Effector memory CD8-positive, alpha-beta T cell (primary cell): ENCODE measurements around the gene UGT1A4.
A peak's percentile ranks its signal among the peaks of the same experiment; 100 is the strongest.

Source experiments
- ATAC-seq: fragments of 150-1000 bp; cut with Tn5 transposase; replicated peaks from 2 replicates; pipeline ENCODE4 v1.10.0; 2021; ENCODE audit warnings: mild to moderate bottlenecking, moderate library complexity
- DNase-seq, 3 experiments: peaks; one replicate each; pipeline ENCODE4 v3.0.0; 2021
- H3K27ac Mint-ChIP-seq, 2 donors: one replicate each; pipeline ENCODE4 v1.8.0; 2022; ENCODE audit warnings: mild to moderate bottlenecking in 2 of 2, mixed read lengths in 2 of 2, moderate library complexity in 2 of 2
- H3K27me3 Mint-ChIP-seq, 2 donors: one replicate each; pipeline ENCODE4 v1.8.0; 2022; ENCODE audit warnings: mixed read lengths in 2 of 2
- H3K36me3 Mint-ChIP-seq: one replicate; pipeline ENCODE4 v1.8.0; 2022; ENCODE audit warnings: mild to moderate bottlenecking, moderate library complexity, mixed read lengths; ENCODE audit not compliant: insufficient read depth
- H3K4me1 Mint-ChIP-seq, 2 donors: one replicate each; pipeline ENCODE4 v1.8.0; 2022; ENCODE audit warnings: low read depth in 2 of 2, mixed read lengths in 2 of 2
- H3K4me3 Mint-ChIP-seq, 2 donors: one replicate each; pipeline ENCODE4 v1.8.0; 2022; ENCODE audit warnings: mild to moderate bottlenecking in 2 of 2, mixed read lengths in 2 of 2, moderate library complexity in 2 of 2
- H3K9me3 Mint-ChIP-seq, 2 donors: one replicate each; pipeline ENCODE4 v1.8.0; 2022; ENCODE audit warnings: mixed read lengths in 2 of 2

The UGT1A4 gene

GRCh38 chr2:233793465-233794127 is 75.1 kb downstream of the UGT1A4 start:
- no peak overlapping the region for H3K4me3 Mint-ChIP-seq
- no peaks in the 10 kb centered on the region for H3K36me3 Mint-ChIP-seq
- H3K27ac Mint-ChIP-seq = no peak overlapping the region
- peaks cover 20 to 61% of the 10 kb centered on the region in 2 donors for H3K27me3 Mint-ChIP-seq
- DNase-seq = no peak
- ATAC-seq = no peak
- no peaks in the 10 kb centered on the region for H3K9me3 Mint-ChIP-seq
- no peaks in the 10 kb centered on the region for H3K4me1 Mint-ChIP-seq

GRCh38 chr2:233794128-233794658 is 75.7 kb downstream of the UGT1A4 start:
- Mint-ChIP-seq H3K4me1 (no peaks in the 10 kb centered on the region), H3K4me3 (no peak overlapping the region), H3K27me3 (peaks cover 24 to 61% of the 10 kb centered on the region in 2 donors), H3K9me3 (no peaks in the 10 kb centered on the region), H3K36me3 (no peaks in the 10 kb centered on the region), H3K27ac (no peak overlapping the region)
- no peak for ATAC-seq
- no peak for DNase-seq

GRCh38 chr2:233795735-233796171 is 77.2 kb downstream of the UGT1A4 start:
- no peaks in the 10 kb centered on the region for H3K36me3 Mint-ChIP-seq
- H3K4me1 Mint-ChIP-seq = no peaks in the 10 kb centered on the region
- no peak overlapping the region for H3K27ac Mint-ChIP-seq
- DNase-seq (no peak), ATAC-seq (no peak)
- H3K4me3 Mint-ChIP-seq = no peak overlapping the region
- H3K9me3 Mint-ChIP-seq = no peaks in the 10 kb centered on the region
- peaks cover 27 to 51% of the 10 kb centered on the region in 2 donors for H3K27me3 Mint-ChIP-seq

GRCh38 chr2:233796254-233796653 is 77.7 kb downstream of the UGT1A4 start:
- no peaks in the 10 kb centered on the region for H3K36me3 Mint-ChIP-seq
- peaks cover 22 to 46% of the 10 kb centered on the region in 2 donors for H3K27me3 Mint-ChIP-seq
- ATAC-seq (no peak), DNase-seq (no peak)
- H3K27ac Mint-ChIP-seq = no peak overlapping the region
- H3K4me1 Mint-ChIP-seq = peaks cover 0 to 3% of the 10 kb centered on the region in 2 donors
- H3K4me3 Mint-ChIP-seq = no peak overlapping the region
- no peaks in the 10 kb centered on the region for H3K9me3 Mint-ChIP-seq

- Mint-ChIP-seq H3K4me1 (peaks cover 0 to 4% of the 10 kb centered on the region in 2 donors), H3K27ac (no peak overlapping the region), H3K4me3 (no peak overlapping the region), H3K27me3 (peaks cover 21 to 50% of the 10 kb centered on the region in 2 donors), H3K36me3 (no peaks in the 10 kb centered on the region), H3K9me3 (no peaks in the 10 kb centered on the region)
- DNase-seq = no peak
- ATAC-seq = no peak
These were observed 80.0 kb downstream of the UGT1A4 start for GRCh38 chr2:233798335-233799086.

GRCh38 chr2:233799087-233799665 is 80.6 kb downstream of the UGT1A4 start:
- no peak for DNase-seq
- no peak overlapping the region for H3K4me3 Mint-ChIP-seq
- no peak overlapping the region for H3K27ac Mint-ChIP-seq

GRCh38 chr2:233799716-233800115 is 81.2 kb downstream of the UGT1A4 start:
- peaks cover 32 to 50% of the 10 kb centered on the region in 2 donors for H3K27me3 Mint-ChIP-seq
- H3K4me3 Mint-ChIP-seq = no peak overlapping the region
- no peaks in the 10 kb centered on the region for H3K9me3 Mint-ChIP-seq
- no peak overlapping the region for H3K27ac Mint-ChIP-seq
- no peak for ATAC-seq
- no peaks in the 10 kb centered on the region for H3K36me3 Mint-ChIP-seq
- no peak for DNase-seq
- peaks cover 0 to 4% of the 10 kb centered on the region in 2 donors for H3K4me1 Mint-ChIP-seq

More at GRCh38 chr2:233799087-233799665, 80.6 kb downstream of the UGT1A4 start:
- no peaks in the 10 kb centered on the region for H3K9me3 Mint-ChIP-seq
- peaks cover 0 to 4% of the 10 kb centered on the region in 2 donors for H3K4me1 Mint-ChIP-seq
- no peak for ATAC-seq
- H3K36me3 Mint-ChIP-seq = no peaks in the 10 kb centered on the region
- H3K27me3 Mint-ChIP-seq = peaks cover 27 to 50% of the 10 kb centered on the region in 2 donors

GRCh38 chr2:233800208-233800607 is 81.7 kb downstream of the UGT1A4 start:
- peaks cover 0 to 4% of the 10 kb centered on the region in 2 donors for H3K4me1 Mint-ChIP-seq
- ATAC-seq (no peak), DNase-seq (no peak)
- peaks cover 37 to 55% of the 10 kb centered on the region in 2 donors for H3K27me3 Mint-ChIP-seq
- no peaks in the 10 kb centered on the region for H3K36me3 Mint-ChIP-seq
- H3K9me3 Mint-ChIP-seq = no peaks in the 10 kb centered on the region
- H3K4me3 Mint-ChIP-seq = no peak overlapping the region
- H3K27ac Mint-ChIP-seq = no peak overlapping the region

GRCh38 chr2:233801357-233802131 is 83.0 kb downstream of the UGT1A4 start:
- H3K4me3 Mint-ChIP-seq = no peak overlapping the region
- no peak overlapping the region for H3K27ac Mint-ChIP-seq
- peaks cover 39 to 56% of the 10 kb centered on the region in 2 donors for H3K27me3 Mint-ChIP-seq
- DNase-seq = no peak
- H3K4me1 Mint-ChIP-seq = peaks cover 0 to 4% of the 10 kb centered on the region in 2 donors
- H3K9me3 Mint-ChIP-seq = no peaks in the 10 kb centered on the region
- H3K36me3 Mint-ChIP-seq = no peaks in the 10 kb centered on the region
- ATAC-seq = peak; percentile 63

- no peak for ATAC-seq
- DNase-seq = no peak
- H3K4me3 Mint-ChIP-seq = no peak overlapping the region
- peaks cover 0 to 4% of the 10 kb centered on the region in 2 donors for H3K4me1 Mint-ChIP-seq
- no peaks in the 10 kb centered on the region for H3K36me3 Mint-ChIP-seq
- peaks cover 39 to 56% of the 10 kb centered on the region in 2 donors for H3K27me3 Mint-ChIP-seq
- H3K27ac Mint-ChIP-seq = no peak overlapping the region
- no peaks in the 10 kb centered on the region for H3K9me3 Mint-ChIP-seq
These were observed 83.7 kb downstream of the UGT1A4 start for GRCh38 chr2:233802132-233802815.

- H3K36me3 Mint-ChIP-seq = no peaks in the 10 kb centered on the region
- H3K27me3 Mint-ChIP-seq = peaks cover 42 to 62% of the 10 kb centered on the region in 2 donors
- ATAC-seq (no peak), DNase-seq (no peak)
- no peaks in the 10 kb centered on the region for H3K9me3 Mint-ChIP-seq
- H3K27ac Mint-ChIP-seq = no peak overlapping the region
- no peak overlapping the region for H3K4me3 Mint-ChIP-seq
- H3K4me1 Mint-ChIP-seq = peaks cover 0 to 4% of the 10 kb centered on the region in 2 donors
These were observed 84.9 kb downstream of the UGT1A4 start for GRCh38 chr2:233803292-233803911.

- H3K27ac Mint-ChIP-seq = no peak overlapping the region
These were observed 85.5 kb downstream of the UGT1A4 start for GRCh38 chr2:233803994-233804393.

More at GRCh38 chr2:233803994-233804393, 85.5 kb downstream of the UGT1A4 start:
- ATAC-seq (no peak), DNase-seq (no peak)
- no peaks in the 10 kb centered on the region for H3K9me3 Mint-ChIP-seq
- no peak overlapping the region for H3K4me3 Mint-ChIP-seq
- peaks cover 0 to 4% of the 10 kb centered on the region in 2 donors for H3K4me1 Mint-ChIP-seq
- peaks cover 42 to 62% of the 10 kb centered on the region in 2 donors for H3K27me3 Mint-ChIP-seq
- H3K36me3 Mint-ChIP-seq = no peaks in the 10 kb centered on the region
